OCI-LY3 (cell line): ENCODE data around the gene ZAP70.

Experiments used
- CTCF ChIP-seq: fragments of 200-600, 300-600 bp; sonication (generic); IDR thresholded peaks from 2 replicates; pipeline ENCODE4 v1.5.1; 2014; ENCODE audit warnings: antibody characterized with exemption, low read length, low read depth
- EZH2phosphoT487 ChIP-seq: fragments of 200-600 bp; shearing (Covaris generic); IDR thresholded peaks from 2 replicates; pipeline ENCODE4 v1.6.1; 2018; ENCODE audit warnings: antibody characterized with exemption, mixed run types, low read depth

DNA sequence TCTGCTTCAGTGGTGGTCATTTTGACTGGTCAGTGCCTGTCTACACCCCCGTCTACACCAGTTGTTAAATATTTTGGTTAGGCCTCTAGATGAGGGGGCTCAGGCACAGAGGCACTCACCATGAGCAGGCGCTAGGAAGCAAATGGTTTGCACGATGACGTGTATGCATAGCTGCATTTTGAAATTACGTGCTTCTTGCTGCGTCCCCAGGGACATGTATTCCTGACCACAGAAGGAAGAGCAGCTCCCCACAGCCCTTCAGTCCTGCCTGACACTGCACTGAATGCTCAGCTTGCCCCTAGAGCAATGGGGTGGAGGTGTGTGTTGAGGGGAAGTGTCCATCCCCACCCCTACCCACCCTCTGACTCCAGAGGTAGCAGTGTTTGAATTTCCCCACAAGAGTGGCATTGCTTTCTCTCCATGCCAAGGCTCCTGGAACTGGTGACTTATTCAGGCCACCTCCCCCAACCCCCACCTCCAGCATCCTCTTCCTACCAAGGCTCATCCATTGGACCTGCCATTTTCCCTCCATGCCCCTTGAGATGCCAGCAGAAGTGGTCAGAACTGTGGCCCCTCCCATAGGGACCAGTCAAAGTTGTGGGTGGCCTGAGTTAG, 11.4 kb upstream of the ZAP70 start:
- TF ChIP-seq EZH2phosphoT487 (no peak), CTCF (no peak)
